Astrocyte (in vitro differentiated cells and primary cell): ENCODE results near the gene ANKRD18B.
"Not testable (repeated sequence)": the region's sequence is repeated elsewhere in the genome, so short reads cannot be mapped to it uniquely, and the experiment has no call there.

Experiments used
- CTCF ChIP-seq: IDR thresholded peaks from 2 replicates; pipeline ENCODE4 v1.5.1; 2011; ENCODE audit warnings: low read depth, mild to moderate bottlenecking, inconsistent platforms, low read length, moderate library complexity; ENCODE audit not compliant: insufficient read depth
- EZH2 ChIP-seq: IDR thresholded peaks from 2 replicates; pipeline ENCODE4 v1.6.1; 2012; ENCODE audit warnings: mild to moderate bottlenecking, low read length, inconsistent platforms; ENCODE audit not compliant: insufficient read depth

GRCh38 chr9:33596974-33597373 lies 72.9 kb downstream of the ANKRD18B start:
- TF ChIP-seq CTCF, EZH2: not testable (repeated sequence)
